ENCODE data around the gene INTS11. TPM values are rescaled to one million over a fixed set of nuclear protein-coding genes. Genes with fewer than 3 reads are reported as not detected.

INTS11 gene
- total RNA-seq, 1 experiment from 2014 or later = 161 TPM

GRCh38 chr1:1314678-1315335, 9.7 kb downstream of the INTS11 start:
- Histone ChIP-seq H3K4me1 (ENCODE audit: control insufficient read depth in 1 of 2, insufficient read depth in 2 of 2, low read length in 2 of 2) (peaks cover 23 to 48% of the 10 kb centered on the region in 2 experiments), H3K4me2 (ENCODE audit: low read length) (no peak overlapping the region), H4K20me1 (ENCODE audit: insufficient read depth) (peaks cover 9% of the 10 kb centered on the region; the same call in 1 of the 2 replicates), H3K9me3 (ENCODE audit: control insufficient read depth in 1 of 2, insufficient read depth in 1 of 2, low read depth in 1 of 2, low read length in 2 of 2) (no peaks in the 10 kb centered on the region), H3K27me3 (ENCODE audit: insufficient read depth, low read length) (no peaks in the 10 kb centered on the region), H3K79me2 (ENCODE audit: insufficient read depth, low read length) (peaks cover 90% of the 10 kb centered on the region), H3K4me3 (replicated peaks in 1 of 2; ENCODE audit: low read depth in 1 of 2, low read length in 2 of 2) (no peak overlapping the region), H3K9me2 (ENCODE audit: insufficient read depth) (no peaks in the 10 kb centered on the region), H3K36me3 (ENCODE audit: control insufficient read depth in 1 of 2, insufficient read depth in 2 of 2, low read length in 2 of 2) (peaks cover 19 to 48% of the 10 kb centered on the region in 2 experiments), H2AFZ (ENCODE audit: low read depth, low read length, poor library complexity, severe bottlenecking) (no peak overlapping the region), H3K9ac (ENCODE audit: low read length) (no peak overlapping the region), H3K27ac (ENCODE audit: low read depth, low read length) (peak overlapping the region; percentile 26; the same call in 1 of the 2 replicates)
- POLR2A ChIA-PET = no interaction called here
- CTCF ChIA-PET = no interaction called here
- DNase-seq (ENCODE audit: low read depth, low spot score) (no peak), ATAC-seq (no peak)
- RAD21 ChIA-PET (ENCODE audit: low non-redundant PET in 1 of 2, low total read pairs in 2 of 2, uncharacterized antibody in 2 of 2, unreplicated experiment in 2 of 2) = no interaction called here
- TF ChIP-seq JUND (IDR thresholded peaks at IDR 0.05) (no peak), SRF (IDR thresholded peaks at IDR 0.05; ENCODE audit: low read depth) (no peak), RAD21 (IDR thresholded peaks at IDR 0.05; ENCODE audit: low read depth) (no peak), EZH2phosphoT487 (IDR thresholded peaks at IDR 0.05; ENCODE audit: borderline replicate concordance) (no peak), SP1 (IDR thresholded peaks at IDR 0.05; ENCODE audit: low read depth) (no peak), EZH2 (IDR thresholded peaks at IDR 0.05) (no peak), YY1 (IDR thresholded peaks at IDR 0.05; ENCODE audit: extremely low read depth, insufficient replicate concordance, low read depth, low read length) (no peak), ELF1 (IDR thresholded peaks at IDR 0.05; ENCODE audit: borderline replicate concordance, low read depth) (no peak), ZNF274 (IDR thresholded peaks at IDR 0.05; ENCODE audit: low read depth, low read length) (no peak), POLR2AphosphoS5 (IDR thresholded peaks at IDR 0.05; ENCODE audit: low read depth, low read length) (no peak), EGR1 (IDR thresholded peaks at IDR 0.05; ENCODE audit: low read depth) (no peak), ZFX (IDR thresholded peaks at IDR 0.05) (no peak), POLR2A (IDR thresholded peaks at IDR 0.05; ENCODE audit: borderline replicate concordance, extremely low read depth, insufficient read depth, insufficient read length) (no peak), CBX3 (IDR thresholded peaks at IDR 0.05; ENCODE audit: low read depth) (no peak), CEBPB (IDR thresholded peaks at IDR 0.05; ENCODE audit: low read depth) (no peak), SIN3A (IDR thresholded peaks at IDR 0.05; ENCODE audit: low read depth) (no peak)
- TF ChIP-seq, protein P1, sequence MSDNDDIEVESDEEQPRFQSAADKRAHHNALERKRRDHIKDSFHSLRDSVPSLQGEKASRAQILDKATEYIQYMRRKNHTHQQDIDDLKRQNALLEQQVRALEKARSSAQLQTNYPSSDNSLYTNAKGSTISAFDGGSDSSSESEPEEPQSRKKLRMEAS (IDR thresholded peaks at IDR 0.05) = no peak
- TF ChIP-seq, protein P2, sequence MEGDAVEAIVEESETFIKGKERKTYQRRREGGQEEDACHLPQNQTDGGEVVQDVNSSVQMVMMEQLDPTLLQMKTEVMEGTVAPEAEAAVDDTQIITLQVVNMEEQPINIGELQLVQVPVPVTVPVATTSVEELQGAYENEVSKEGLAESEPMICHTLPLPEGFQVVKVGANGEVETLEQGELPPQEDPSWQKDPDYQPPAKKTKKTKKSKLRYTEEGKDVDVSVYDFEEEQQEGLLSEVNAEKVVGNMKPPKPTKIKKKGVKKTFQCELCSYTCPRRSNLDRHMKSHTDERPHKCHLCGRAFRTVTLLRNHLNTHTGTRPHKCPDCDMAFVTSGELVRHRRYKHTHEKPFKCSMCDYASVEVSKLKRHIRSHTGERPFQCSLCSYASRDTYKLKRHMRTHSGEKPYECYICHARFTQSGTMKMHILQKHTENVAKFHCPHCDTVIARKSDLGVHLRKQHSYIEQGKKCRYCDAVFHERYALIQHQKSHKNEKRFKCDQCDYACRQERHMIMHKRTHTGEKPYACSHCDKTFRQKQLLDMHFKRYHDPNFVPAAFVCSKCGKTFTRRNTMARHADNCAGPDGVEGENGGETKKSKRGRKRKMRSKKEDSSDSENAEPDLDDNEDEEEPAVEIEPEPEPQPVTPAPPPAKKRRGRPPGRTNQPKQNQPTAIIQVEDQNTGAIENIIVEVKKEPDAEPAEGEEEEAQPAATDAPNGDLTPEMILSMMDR (IDR thresholded peaks at IDR 0.05 in 2 of 3, conservative IDR thresholded peaks at IDR 0.05 in 1 of 3; ENCODE audit: borderline replicate concordance in 1 of 3, insufficient read depth in 1 of 3, low read depth in 2 of 3, low read length in 2 of 3) = no peak
- TF ChIP-seq, protein P3, sequence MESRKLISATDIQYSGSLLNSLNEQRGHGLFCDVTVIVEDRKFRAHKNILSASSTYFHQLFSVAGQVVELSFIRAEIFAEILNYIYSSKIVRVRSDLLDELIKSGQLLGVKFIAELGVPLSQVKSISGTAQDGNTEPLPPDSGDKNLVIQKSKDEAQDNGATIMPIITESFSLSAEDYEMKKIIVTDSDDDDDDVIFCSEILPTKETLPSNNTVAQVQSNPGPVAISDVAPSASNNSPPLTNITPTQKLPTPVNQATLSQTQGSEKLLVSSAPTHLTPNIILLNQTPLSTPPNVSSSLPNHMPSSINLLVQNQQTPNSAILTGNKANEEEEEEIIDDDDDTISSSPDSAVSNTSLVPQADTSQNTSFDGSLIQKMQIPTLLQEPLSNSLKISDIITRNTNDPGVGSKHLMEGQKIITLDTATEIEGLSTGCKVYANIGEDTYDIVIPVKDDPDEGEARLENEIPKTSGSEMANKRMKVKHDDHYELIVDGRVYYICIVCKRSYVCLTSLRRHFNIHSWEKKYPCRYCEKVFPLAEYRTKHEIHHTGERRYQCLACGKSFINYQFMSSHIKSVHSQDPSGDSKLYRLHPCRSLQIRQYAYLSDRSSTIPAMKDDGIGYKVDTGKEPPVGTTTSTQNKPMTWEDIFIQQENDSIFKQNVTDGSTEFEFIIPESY (IDR thresholded peaks at IDR 0.05; ENCODE audit: extremely low read depth, insufficient replicate concordance, low read length) = no peak
- TF ChIP-seq, protein P4, sequence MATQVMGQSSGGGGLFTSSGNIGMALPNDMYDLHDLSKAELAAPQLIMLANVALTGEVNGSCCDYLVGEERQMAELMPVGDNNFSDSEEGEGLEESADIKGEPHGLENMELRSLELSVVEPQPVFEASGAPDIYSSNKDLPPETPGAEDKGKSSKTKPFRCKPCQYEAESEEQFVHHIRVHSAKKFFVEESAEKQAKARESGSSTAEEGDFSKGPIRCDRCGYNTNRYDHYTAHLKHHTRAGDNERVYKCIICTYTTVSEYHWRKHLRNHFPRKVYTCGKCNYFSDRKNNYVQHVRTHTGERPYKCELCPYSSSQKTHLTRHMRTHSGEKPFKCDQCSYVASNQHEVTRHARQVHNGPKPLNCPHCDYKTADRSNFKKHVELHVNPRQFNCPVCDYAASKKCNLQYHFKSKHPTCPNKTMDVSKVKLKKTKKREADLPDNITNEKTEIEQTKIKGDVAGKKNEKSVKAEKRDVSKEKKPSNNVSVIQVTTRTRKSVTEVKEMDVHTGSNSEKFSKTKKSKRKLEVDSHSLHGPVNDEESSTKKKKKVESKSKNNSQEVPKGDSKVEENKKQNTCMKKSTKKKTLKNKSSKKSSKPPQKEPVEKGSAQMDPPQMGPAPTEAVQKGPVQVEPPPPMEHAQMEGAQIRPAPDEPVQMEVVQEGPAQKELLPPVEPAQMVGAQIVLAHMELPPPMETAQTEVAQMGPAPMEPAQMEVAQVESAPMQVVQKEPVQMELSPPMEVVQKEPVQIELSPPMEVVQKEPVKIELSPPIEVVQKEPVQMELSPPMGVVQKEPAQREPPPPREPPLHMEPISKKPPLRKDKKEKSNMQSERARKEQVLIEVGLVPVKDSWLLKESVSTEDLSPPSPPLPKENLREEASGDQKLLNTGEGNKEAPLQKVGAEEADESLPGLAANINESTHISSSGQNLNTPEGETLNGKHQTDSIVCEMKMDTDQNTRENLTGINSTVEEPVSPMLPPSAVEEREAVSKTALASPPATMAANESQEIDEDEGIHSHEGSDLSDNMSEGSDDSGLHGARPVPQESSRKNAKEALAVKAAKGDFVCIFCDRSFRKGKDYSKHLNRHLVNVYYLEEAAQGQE (IDR thresholded peaks at IDR 0.05; ENCODE audit: low read depth) = no peak
- BruUV-seq (replicated peaks) = no TSS peak
- intact Hi-C loops (cut with micrococcal nuclease) = no loop called here

All from HCT116 (cell line).